Measurements from ENCODE around the gene LZTS3. TPM values are rescaled to one million over a fixed set of nuclear protein-coding genes. Genes with fewer than 3 reads are reported as not detected.
A peak's percentile ranks its signal among the peaks of the same experiment; 100 is the strongest.
"Not testable (repeated sequence)": the region's sequence is repeated elsewhere in the genome, so short reads cannot be mapped to it uniquely, and the experiment has no call there.

Gene LZTS3
- total RNA-seq, 2 donors from 2014 or later, result 15.7 to 19.1 TPM

DNA sequence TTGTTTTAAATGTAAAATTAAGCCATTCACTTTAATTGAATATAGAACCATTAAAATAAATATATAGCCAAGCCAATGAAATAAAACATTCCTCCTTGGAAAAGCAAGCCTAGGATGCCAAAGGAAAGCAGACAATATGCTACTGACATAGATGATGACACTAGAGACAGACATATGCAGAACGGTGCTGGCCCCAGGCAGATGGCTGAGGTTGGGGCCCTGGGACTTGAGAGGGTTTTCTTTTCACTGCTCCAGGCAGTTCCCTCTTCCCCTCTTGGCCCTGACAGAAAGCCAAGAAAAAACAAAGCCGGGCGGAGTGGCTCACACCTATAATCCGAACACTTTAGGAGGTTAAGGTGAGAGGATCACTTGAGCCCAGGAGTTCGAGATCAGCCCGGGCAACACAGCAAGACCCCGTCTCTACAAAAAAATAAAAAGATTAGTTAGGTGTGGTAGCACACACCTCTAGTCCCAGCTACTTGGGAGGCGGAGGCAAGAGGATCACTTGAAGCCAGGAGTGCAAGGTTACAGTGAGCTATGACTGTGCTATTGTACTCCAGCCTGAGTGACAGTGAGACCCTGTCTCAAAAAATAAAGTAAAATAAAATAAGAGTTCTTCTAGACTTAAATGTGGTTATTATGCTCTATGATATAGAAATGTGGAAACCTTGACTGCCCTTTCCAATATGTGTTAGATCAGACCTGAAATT, 44.9 kb downstream of the LZTS3 start:
- H3K4me1 Mint-ChIP-seq, result peaks cover 6% of the 10 kb centered on the region
- no peak for ATAC-seq
- H3K36me3 Mint-ChIP-seq (ENCODE audit: low read depth), result no peaks in the 10 kb centered on the region
- H3K27ac Mint-ChIP-seq, result no peak overlapping the region
- DNase-seq, result no peak
- no peak overlapping the region for H3K4me3 Mint-ChIP-seq
- no peaks in the 10 kb centered on the region for H3K27me3 Mint-ChIP-seq
- no peaks in the 10 kb centered on the region for H3K9me3 ChIP-seq (ENCODE audit: control insufficient read depth, low read length, poor library complexity, severe bottlenecking)

DNA sequence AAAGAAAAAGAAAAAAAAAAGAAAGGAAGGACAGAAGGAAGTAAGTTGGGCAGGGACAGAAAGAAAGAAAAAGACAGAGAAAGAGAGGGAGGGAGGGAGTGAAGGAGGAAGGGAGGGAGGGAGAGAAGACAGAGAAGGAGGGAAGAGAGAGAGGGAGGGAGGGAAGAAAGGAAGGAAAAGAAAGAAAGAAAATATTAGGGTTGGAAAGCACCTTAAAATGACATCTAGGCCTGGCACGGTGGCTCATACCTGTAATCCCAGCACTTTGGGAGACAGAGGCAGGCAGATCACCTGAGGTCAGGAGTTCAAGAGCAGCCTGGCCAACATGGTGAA, 46.9 kb downstream of the LZTS3 start:
- no peak overlapping the region for H3K4me3 Mint-ChIP-seq
- H3K27me3 Mint-ChIP-seq, result no peaks in the 10 kb centered on the region
- H3K36me3 Mint-ChIP-seq (ENCODE audit: low read depth), result no peaks in the 10 kb centered on the region
- ATAC-seq (no peak), DNase-seq (no peak)
- H3K4me1 Mint-ChIP-seq, result peaks cover 16% of the 10 kb centered on the region
- H3K27ac Mint-ChIP-seq, result no peak overlapping the region
- no peaks in the 10 kb centered on the region for H3K9me3 ChIP-seq (ENCODE audit: control insufficient read depth, low read length, poor library complexity, severe bottlenecking)

DNA sequence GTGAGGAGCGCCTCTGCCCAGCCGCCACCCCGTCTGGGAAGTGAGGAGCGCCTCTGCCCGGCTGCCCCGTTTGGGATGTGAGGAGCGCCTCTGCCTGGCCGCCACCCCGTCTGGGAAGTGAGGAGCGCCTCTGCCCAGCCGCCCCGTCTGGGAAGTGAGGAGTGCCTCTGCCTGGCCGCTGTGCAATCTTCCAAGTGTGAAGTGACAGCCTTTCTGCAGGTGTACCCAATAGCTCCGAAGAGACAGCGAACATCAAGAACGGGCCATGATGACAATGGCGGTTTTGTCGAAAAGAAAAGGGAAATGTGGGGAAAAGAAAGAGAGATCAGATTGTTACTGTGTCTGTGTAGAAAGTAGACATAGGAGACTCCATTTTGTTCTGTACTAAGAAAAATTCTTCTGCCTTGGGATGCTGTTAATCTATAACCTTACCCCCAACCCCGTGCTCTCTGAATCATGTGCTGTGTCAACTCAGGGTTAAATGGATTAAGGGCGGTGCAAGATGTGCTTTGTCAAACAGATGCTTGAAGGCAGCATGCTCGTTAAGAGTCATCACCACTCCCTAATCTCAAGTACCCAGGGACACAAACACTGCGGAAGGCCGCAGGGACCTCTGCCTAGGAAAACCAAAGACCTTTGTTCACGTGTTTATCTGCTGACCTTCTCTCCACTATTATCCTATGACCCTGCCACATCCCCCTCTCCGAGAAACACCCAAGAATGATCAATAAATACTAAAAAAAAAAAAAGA, 47.4 kb downstream of the LZTS3 start:
- not testable (repeated sequence) for H3K27me3 Mint-ChIP-seq; H3K27ac Mint-ChIP-seq; DNase-seq; H3K4me3 Mint-ChIP-seq; H3K36me3 Mint-ChIP-seq (ENCODE audit: low read depth); ATAC-seq; H3K9me3 ChIP-seq (ENCODE audit: control insufficient read depth, low read length, poor library complexity, severe bottlenecking)
- peaks cover 21% of the 10 kb centered on the region for H3K4me1 Mint-ChIP-seq

DNA sequence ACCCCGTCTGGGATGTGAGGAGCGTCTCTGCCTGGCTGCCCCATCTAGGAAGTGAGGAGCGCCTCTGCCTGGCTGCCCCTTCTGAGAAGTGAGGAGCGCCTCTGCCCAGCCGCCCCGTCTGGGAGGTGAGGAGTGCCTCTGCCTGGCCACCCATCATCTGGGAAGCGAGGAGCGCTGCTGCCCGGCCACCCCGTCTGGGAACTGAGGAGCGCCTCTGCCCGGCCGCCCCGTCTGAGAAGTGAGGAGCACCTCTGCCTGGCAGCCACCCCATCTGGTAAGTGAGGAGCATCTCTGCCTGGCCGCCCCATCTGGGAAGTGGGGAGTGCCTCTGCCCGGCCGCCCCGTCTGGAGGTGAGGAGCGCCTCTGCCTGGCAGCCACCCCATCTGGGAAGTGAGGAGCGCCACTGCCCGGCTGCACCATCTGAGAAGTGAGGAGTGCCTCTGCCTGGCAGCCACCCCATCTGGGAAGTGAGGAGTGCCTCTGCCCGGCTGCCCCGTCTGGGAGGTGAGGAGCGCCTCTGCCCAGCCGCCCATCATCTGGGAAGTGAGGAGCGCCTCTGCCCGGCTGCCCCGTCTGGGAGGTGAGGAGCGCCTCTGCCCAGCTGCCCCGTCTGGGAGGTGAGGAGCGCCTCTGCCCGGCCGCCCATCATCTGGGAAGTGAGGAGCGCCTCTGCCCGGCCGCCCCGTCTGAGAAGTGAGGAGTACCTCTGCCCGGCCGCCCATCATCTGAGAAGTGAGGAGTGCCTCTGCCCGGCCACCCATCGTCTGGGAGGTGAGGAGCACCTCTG, 48.4 kb downstream of the LZTS3 start:
- DNase-seq; ATAC-seq; H3K9me3 ChIP-seq (ENCODE audit: control insufficient read depth, low read length, poor library complexity, severe bottlenecking); H3K27me3 Mint-ChIP-seq; H3K4me3 Mint-ChIP-seq; H3K36me3 Mint-ChIP-seq (ENCODE audit: low read depth): not testable (repeated sequence)
- H3K27ac Mint-ChIP-seq, result peak overlapping the region; percentile 94
- H3K4me1 Mint-ChIP-seq, result peaks cover 26% of the 10 kb centered on the region

DNA sequence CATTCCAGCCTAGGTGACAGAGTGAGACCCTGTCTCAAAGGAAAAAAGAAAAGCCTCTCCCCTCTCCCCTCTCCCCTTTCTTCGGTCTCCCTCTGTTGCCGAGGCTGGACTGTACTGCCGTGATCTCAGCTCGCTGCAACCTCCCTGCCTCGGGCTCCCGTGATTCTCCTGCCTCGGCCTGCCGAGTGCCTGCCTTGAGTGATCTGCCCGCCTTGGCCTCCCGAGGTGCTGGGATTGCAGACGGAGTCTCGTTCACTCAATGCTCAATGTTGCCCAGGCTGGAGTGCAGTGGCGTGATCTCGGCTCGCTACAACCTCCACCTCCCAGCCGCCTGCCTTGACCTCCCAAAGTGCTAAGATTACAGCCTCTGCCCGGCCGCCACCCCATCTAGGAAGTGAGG, 49.2 kb downstream of the LZTS3 start:
- H3K4me1 Mint-ChIP-seq, result peaks cover 26% of the 10 kb centered on the region
- peak overlapping the region; percentile 94 for H3K27ac Mint-ChIP-seq
- not testable (repeated sequence) for H3K4me3 Mint-ChIP-seq; H3K36me3 Mint-ChIP-seq (ENCODE audit: low read depth); DNase-seq; H3K9me3 ChIP-seq (ENCODE audit: control insufficient read depth, low read length, poor library complexity, severe bottlenecking); ATAC-seq; H3K27me3 Mint-ChIP-seq

DNA sequence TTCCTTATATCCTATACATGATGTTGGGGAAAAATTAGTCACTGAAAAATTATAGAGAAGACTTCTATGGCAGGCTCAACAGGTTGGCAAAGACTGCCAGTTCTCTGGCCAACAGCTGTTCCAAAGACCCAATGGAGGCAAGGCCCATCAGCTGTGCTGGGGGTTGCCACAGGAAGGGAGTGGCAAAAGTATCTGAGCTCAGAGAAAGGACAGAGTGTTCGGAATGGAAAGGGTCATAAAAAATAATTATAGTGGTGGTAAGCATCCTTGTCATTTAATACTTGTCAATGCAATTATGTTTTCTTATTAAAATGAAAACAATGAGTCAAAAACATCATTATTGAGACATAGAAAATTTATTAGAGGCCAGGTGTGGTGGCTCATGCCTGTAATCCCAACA, 49.8 kb downstream of the LZTS3 start:
- peak overlapping the region; percentile 94 for H3K27ac Mint-ChIP-seq
- DNase-seq (no peak), ATAC-seq (no peak)
- H3K36me3 Mint-ChIP-seq (ENCODE audit: low read depth), result no peaks in the 10 kb centered on the region
- no peaks in the 10 kb centered on the region for H3K27me3 Mint-ChIP-seq
- H3K4me1 Mint-ChIP-seq, result peaks cover 24% of the 10 kb centered on the region
- no peaks in the 10 kb centered on the region for H3K9me3 ChIP-seq (ENCODE audit: control insufficient read depth, low read length, poor library complexity, severe bottlenecking)
- H3K4me3 Mint-ChIP-seq, result no peak overlapping the region

DNA sequence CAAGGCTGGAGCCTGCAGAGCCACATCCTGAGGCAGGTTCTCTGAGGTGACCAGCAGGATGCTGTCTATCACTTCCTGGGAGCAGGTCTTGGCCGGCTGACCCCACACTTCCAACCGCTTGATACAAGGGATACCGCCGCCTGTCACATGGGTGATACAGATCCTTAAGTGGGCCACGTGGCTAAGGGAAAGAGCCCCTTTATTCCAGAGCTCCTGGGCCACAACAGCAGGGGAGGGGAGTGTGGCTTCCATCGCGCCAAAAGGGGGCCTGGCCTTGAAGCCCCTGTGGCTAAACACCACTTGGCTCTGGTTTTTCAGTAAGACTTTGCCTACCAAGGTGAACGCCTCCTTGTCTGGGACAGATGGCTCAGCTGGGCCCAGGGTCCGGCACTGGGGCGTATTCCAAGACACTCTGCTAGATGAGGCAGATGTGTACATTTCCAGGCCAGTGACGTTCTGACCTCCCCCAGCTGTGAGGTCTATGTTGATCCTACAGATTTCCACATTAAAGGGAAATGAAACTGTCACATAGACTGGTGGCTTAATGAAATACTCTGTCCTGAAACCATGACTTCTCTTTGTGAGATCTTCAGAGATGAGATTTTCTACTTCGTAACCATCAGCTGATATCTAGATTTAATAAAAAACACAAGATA, 51.3 kb downstream of the LZTS3 start:
- Mint-ChIP-seq H3K4me1 (peaks cover 24% of the 10 kb centered on the region), H3K27me3 (no peaks in the 10 kb centered on the region), H3K4me3 (peak overlapping the region; percentile 9), H3K27ac (peak overlapping the region; percentile 94), H3K36me3 (ENCODE audit: low read depth) (no peaks in the 10 kb centered on the region)
- DNase-seq (no peak), ATAC-seq (no peak)
- H3K9me3 ChIP-seq (ENCODE audit: control insufficient read depth, low read length, poor library complexity, severe bottlenecking), result no peaks in the 10 kb centered on the region

DNA sequence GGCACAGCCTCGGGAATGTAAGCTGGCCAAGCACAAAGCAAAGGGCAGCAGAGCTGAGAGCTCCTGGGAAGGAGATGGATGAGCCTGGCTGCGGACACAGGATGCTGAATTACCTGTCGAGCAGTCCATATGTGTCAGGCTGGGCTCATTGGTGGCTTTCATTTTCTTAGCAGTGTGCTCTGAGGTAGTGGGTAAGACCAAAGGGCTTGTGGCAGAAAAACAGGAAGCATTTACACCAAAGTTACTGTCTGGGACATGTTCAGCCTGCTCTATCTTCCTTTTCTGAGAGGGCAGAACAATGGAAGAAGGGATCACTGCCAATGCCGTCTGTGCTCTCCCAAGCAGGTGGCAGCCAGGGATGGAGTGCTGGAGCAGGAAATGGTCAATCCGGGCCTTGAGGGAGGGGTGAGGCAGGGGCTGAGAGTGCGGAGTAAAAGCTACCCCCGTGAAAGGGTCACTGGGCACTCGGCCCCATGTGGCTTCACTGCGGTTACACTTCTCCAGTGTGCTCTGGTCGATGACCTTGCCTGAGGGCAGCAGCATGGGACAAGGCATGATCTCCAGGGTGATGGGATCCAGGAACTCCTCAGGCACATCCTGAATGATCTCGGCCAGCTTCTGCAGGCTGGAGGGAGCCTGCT, 52.0 kb downstream of the LZTS3 start:
- ATAC-seq, result peak; percentile 77
- H3K9me3 ChIP-seq (ENCODE audit: control insufficient read depth, low read length, poor library complexity, severe bottlenecking), result no peaks in the 10 kb centered on the region
- Mint-ChIP-seq H3K4me3 (peak overlapping the region; percentile 86), H3K4me1 (peaks cover 24% of the 10 kb centered on the region), H3K27me3 (no peaks in the 10 kb centered on the region), H3K27ac (peak overlapping the region; percentile 94), H3K36me3 (ENCODE audit: low read depth) (no peaks in the 10 kb centered on the region)
- no peak for DNase-seq

DNA sequence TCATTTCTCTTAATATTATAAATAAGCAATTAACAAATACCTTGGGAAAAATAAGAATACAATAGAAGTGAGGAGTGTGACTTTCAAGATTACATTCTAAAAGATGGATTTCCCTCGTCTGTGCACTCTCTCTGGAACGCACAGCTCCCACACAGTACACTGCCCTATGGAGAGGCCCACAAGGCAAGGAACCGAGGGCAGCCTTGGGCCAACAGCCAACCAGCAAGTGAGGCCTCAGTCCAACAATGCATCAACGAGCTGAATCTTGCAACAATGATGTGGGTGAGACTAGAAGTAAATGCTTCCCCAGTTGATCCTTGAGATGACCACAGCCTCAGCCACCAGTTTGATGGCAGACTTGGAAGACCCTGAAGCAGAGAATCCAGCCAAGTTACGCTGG, 54.3 kb downstream of the LZTS3 start:
- H3K9me3 ChIP-seq (ENCODE audit: control insufficient read depth, low read length, poor library complexity, severe bottlenecking), result no peaks in the 10 kb centered on the region
- H3K27ac Mint-ChIP-seq, result peak overlapping the region; percentile 94
- DNase-seq (no peak), ATAC-seq (no peak)
- peaks cover 2% of the 10 kb centered on the region for H3K36me3 Mint-ChIP-seq (ENCODE audit: low read depth)
- no peaks in the 10 kb centered on the region for H3K27me3 Mint-ChIP-seq
- H3K4me1 Mint-ChIP-seq, result peaks cover 27% of the 10 kb centered on the region
- no peak overlapping the region for H3K4me3 Mint-ChIP-seq

DNA sequence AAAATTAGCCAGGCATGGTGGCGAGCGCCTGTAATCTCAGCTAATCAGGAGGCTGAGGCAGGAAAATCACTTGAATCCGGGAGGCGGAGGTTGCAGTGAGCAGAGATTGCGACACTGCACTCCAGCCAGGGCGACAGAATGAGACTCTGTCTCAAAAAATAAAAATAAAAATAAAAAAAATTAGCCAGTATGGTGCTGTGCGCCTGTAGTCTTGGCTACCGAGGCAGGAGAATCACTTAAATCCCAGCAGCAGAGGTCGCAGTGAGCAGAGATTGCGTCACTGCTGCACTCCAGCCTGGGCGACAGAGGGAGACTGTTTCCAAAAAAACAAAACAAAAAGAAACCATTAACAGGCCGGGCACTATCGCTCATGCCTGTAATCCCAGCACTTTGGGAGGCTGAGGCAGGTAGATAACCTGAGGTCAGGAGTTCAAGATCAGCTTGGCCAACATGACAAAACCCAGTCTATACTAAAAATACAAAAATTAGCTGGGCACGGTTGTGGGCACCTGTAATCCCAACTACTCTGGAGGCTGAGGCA, 55.4 kb downstream of the LZTS3 start:
- not testable (repeated sequence) for H3K27me3 Mint-ChIP-seq; H3K9me3 ChIP-seq (ENCODE audit: control insufficient read depth, low read length, poor library complexity, severe bottlenecking); H3K4me3 Mint-ChIP-seq; H3K36me3 Mint-ChIP-seq (ENCODE audit: low read depth); DNase-seq
- Mint-ChIP-seq H3K27ac (peak overlapping the region; percentile 83), H3K4me1 (peaks cover 27% of the 10 kb centered on the region)
- peak; percentile 70 for ATAC-seq

DNA sequence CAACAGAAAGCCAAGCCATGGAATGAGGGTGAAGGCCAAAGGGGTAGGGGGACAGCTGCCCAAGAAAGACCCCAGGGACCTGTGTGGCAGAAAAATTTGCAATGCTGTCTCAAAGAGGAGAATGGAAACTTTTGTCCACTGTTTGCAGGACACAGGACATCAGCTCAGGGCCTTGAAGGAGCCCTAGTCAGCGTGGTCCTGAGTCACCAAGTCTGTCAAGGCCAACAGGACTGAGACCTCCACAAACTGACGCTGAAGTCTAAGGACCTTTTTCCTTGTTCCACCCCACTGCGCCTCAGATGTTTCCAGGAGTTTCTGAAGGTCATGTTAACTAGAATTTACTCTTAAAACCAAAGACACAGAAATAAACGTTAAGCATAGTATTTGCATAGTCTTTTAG, 57.0 kb downstream of the LZTS3 start:
- Mint-ChIP-seq H3K27me3 (no peaks in the 10 kb centered on the region), H3K4me1 (peaks cover 17% of the 10 kb centered on the region), H3K4me3 (no peak overlapping the region), H3K36me3 (ENCODE audit: low read depth) (peaks cover 9% of the 10 kb centered on the region), H3K27ac (peak overlapping the region; percentile 83)
- H3K9me3 ChIP-seq (ENCODE audit: control insufficient read depth, low read length, poor library complexity, severe bottlenecking), result no peaks in the 10 kb centered on the region
- no peak for ATAC-seq
- no peak for DNase-seq

DNA sequence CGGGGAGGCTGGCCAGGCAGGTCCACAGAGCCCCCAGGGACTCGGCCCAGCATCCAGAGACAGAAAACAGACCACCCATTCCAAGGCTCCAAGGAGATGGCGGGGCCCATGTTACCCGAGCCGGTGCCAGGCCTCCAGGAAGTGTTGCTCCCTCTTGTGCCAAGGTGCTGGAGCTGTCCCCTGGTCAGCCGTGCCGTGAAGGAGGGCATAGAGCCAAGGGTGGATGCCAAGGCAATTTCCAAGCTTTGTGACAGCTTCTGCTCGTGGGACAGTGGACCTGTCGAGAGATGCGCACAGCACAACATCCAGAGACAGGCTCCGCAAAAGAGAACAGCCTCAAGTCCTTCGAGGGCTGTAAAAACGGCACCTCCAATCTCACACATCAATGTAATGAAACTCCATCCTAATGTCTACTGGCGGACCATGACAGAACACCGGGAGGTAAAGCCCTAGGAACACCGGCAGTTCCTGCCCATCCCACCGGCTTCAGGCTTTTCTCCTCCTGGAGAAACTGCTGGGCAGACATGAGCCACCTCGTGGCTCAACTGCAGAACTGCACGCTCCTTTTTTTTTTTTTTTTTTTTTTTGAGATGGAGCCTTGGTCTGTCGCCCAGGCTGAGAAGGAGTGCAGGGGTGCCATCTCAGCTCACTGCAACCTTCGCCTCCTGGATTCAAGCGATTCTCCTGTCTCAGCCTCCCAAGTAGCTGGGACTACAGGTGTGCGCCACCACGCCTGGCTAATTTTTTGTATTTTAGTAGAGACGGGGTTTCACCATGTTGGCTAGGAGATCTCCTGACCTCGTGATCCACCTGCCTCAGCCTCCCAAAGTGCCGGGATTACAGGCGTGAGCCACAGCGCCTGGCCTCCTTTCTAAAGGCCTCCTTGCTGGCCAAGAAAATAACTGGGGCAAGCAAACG, 57.9 kb downstream of the LZTS3 start:
- H3K27ac Mint-ChIP-seq, result no peak overlapping the region
- ATAC-seq (peak; percentile 66), DNase-seq (no peak)
- H3K36me3 Mint-ChIP-seq (ENCODE audit: low read depth), result peaks cover 13% of the 10 kb centered on the region
- H3K9me3 ChIP-seq (ENCODE audit: control insufficient read depth, low read length, poor library complexity, severe bottlenecking), result no peaks in the 10 kb centered on the region
- H3K4me3 Mint-ChIP-seq, result no peak overlapping the region
- H3K27me3 Mint-ChIP-seq, result no peaks in the 10 kb centered on the region
- peaks cover 10% of the 10 kb centered on the region for H3K4me1 Mint-ChIP-seq
